Measurements from ENCODE around the gene DCUN1D1.
A peak's percentile ranks its signal among the peaks of the same experiment; 100 is the strongest.
"Not testable (repeated sequence)": the region's sequence is repeated elsewhere in the genome, so short reads cannot be mapped to it uniquely, and the experiment has no call there.

Gene DCUN1D1

DNA sequence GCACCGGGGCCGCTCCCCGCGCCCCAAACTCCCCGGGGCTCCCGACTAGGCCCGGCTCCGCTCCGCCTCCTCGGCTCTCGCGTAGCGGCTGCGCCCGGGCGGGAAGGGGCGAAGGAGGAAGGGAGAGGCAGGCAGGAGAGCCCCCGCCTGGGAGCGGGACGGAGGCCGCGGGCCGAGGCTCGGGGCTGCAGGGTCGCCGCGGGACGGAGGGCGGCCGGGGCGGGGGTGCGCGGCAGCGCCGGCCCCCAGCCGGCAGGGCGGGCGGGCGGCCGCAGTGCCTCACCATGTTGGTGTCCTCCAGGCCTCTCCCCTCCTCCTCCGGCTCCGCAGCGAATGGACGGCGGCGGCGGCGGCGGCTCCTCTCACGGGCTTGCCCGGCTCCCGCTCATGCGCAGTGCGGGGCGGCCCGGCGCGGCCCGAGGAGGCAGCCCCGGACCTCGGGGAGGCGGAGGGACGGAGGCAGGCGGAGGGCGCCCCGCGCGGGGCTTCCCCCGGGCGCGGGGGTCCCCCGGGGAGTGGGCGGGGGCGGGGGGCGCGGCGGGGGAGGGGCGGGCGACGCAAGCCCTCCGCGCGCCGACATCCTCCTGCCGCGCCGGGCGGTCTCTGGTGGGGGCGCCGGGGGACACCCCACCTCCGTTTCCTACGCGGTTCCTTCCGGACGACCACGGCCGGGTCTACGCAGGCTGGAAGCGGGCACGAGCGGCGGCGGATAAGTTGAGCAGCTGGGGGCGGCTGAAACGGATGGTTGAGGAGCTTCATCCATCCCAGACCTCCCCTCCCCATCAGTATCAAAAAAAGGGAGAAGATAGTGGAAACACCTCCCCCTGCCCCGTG lies at the start of gene DCUN1D1:
TSS of gene DCUN1D1 (minus strand) at position 335 of the 834 bp plus-strand sequence. CDS start at position 286, 49 bp downstream.
- DNase-seq (ENCODE audit: low read depth): peak; percentile 79

DNA sequence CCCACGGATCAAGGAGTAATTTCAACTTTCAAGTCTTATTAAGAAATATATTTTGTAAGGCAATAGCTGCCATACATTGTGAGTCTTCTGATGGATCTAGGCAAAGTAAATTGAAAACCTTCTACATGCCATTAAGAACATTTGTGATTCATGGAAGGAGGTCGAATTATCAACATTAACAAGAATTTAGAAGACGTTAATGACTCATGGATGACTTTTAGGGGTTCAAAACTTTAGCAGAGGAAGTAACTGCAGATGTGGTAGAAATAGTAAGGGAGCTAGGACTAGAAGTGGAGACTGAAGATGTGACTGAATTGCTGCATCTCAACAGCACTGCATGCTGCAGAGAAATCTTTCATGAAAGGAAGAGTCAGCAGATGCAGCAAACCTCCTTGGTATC lies 48.1 kb upstream of the DCUN1D1 start:
- no peak for DNase-seq (ENCODE audit: low read depth)

DNA sequence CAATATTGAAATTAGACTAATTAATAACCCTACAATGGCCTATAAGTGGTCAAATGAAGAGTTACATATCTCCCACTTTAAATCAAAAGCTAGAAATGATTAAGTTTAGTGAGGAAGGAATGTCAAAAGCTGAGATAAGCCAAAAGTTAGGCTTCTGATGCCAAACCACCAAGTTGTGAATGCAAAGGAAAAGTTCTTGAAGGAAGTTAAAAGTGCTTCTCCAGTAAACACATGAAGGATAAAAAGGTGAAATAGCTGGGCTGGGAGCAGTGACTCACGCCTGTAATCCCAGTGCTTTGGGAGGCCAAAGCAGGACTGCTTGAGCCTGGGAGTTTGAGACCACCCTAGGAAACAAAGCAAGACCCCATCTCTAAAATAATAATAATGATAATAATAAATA lies 46.9 kb upstream of the DCUN1D1 start:
- no peak for DNase-seq (ENCODE audit: low read depth)

DNA sequence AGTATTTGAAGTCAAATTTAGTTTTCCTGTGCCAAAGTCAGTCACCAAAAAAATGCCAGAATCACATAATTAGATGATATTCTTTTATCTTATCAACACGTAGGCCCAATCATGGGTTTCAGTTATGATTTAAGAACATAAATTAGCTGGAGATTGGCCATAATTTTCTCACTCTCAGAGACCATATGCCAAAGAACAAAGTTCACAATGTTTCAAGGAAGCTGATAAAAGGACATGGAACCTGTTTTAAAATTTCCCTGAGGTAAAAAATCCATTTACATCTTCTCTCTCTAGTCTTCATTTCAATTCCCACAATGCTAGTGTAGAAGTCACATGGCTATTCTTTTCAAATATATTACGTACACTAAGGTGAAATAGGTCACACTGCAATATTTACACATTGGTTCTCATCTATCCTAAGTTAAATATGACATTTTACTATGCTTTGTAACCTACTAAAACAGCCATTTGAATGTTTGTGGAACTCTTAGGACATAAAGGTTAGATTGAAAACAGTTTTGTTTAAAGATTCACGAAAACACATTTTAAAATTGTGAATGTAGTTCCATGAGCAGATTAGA lies 42.7 kb upstream of the DCUN1D1 start:
- DNase-seq (ENCODE audit: low read depth): no peak

DNA sequence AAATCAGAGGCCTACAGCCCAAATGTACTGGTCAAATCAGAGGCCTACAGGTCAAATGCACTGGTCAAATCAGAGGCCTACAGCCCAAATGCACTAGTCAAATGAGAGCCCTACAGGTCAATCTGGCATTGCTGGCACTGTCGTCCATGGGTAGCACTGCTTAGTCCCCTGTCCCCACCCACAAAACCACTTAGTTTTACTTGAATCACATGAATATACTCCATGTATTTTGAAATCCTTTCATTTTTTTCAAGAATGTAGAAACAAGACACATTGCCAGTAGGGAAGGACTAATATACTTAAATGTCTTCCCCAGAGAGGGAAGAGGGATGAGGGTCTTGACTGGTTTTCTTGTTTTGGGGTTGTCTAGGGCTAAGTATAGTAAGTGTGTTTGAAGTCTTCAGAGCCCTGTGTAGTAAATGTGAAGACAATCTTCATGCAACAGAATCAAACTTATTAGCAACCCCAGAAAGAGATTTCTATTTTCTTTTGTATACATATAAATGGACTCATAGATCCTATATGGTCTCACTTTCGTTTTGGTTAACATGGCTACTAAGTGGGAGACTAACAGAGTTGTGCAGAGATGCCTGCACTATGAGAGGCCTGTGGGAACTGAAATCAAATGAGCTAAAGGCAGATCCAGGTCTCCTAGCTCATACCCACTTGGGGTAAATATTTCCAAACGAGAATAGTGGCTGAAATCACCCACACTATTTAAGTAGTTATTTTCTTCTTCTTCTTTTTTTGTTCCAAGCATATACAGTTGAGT lies 38.3 kb upstream of the DCUN1D1 start:
- no peak for DNase-seq (ENCODE audit: low read depth)

DNA sequence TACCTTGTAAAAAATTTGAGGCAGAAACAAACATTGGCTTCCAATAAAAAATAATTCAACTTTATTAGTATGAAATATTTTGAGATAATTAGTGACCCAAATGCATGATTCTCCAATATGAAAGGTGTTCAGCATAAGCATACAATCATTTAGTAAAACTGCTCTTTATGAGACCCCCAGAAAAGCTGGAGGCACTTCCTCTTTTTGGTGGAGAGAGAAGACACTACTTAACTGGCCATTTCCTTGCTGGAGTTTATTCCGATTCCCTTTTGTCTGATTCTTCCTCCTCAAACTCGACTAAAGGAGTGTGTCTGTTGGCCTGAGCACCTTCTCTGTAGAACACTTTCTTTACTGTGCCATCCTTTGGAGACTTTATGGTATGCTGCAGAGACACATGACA lies 34.8 kb upstream of the DCUN1D1 start:
- DNase-seq (ENCODE audit: low read depth): no peak

DNA sequence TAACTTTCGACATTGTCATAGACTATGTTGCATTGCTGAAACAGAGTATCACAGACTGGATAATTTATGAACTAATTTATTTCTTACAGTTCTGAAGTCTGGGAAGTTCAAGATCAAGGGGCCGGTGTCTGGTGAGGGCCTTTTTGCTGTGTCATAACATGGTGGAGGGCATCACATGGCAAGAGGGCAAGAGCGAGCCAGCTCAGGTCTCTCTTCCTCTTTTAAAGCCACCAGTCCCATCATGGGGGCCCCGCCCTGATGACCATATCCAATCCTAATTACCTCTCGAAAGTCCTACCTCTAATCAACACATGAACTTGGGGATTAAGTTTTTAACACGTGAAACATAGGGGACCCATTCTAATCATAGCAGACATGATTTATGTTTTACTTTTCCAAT lies 33.5 kb upstream of the DCUN1D1 start:
- DNase-seq (ENCODE audit: low read depth): no peak

DNA sequence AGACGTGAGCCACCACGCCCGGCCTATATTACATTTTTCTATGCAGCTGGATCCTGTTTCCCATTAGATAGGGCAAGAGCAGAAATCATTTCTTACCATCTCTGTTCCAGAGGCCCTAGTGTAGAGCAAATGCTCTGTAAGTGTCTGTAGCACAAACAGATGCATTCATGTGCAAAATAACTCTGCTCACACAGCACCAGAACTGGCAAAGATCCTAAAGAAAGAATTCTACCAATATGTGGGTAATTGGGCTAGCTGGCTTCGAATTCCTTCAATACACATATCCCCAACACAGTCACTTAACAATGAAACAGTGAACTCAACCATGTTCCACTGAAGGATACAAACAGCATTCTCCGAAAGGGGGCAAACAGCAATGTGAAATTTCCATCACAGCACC lies 32.7 kb upstream of the DCUN1D1 start:
- DNase-seq (ENCODE audit: low read depth): no peak

DNA sequence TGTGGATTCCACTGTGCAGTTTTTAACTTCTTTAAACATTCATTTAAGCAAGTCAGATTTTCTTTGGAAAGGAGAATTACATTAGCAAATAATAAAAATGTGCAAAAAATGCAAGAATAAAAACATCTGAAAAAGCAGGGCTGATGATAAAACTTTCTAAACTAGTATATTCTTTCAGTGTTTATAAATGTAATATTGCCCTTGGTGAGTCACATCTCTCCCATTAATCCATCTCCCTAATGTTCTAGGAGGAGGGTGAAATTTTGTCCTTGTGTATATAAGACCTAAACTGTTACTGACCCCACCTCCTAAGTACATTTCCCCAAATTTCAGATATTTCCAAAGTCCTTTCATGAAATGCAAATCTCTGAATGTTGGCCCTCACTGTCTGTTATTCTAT lies 28.5 kb upstream of the DCUN1D1 start:
- DNase-seq (ENCODE audit: low read depth): no peak

DNA sequence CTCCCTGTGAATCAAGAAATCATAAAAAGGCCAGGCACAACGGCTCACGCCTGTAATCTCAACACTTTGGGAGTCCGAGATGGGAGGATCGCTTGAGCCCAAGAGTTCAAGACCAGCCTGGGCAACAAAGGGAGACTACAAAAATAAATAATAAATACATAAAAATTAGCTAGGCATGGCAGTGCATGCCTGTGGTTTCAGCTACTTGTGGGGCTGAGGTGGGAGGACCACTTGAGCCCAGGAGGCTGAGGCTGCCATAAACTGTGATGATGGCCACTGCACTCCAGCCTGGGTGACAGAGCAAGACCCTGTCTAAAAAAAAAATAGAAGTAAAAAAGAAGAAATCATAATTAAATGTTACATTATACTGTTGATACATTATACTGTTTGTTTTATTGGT lies 28.0 kb upstream of the DCUN1D1 start:
- no peak for DNase-seq (ENCODE audit: low read depth)

DNA sequence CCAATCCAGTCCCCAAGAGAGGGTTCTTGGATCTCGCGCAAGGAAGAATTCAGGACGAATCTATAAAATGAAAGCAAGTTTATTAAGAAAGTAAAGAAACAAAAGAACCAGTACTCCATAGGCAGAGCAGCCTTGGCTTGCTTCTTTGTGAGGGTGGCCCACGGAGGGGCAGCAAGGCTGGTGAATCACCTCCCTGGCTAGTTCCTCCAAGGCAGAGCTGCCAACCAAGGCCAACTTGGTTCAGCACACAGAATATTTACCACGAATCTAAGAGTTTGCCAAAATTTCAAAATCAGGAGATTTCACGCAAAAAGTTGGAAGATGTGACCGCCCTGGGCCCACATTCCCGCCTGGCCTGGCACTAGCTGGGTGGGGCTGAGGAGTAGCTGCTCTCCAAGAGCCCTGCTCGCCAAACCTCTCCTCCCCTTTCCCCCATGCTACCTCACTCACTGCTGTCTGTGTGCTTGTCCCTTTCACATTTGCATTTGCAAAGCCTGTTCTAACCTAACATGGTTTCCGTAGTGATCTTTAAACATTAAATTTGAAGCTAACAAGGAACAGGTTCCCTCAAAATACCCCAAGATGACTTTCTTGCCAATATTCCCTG lies 26.2 kb upstream of the DCUN1D1 start:
- DNase-seq (ENCODE audit: low read depth): no peak

DNA sequence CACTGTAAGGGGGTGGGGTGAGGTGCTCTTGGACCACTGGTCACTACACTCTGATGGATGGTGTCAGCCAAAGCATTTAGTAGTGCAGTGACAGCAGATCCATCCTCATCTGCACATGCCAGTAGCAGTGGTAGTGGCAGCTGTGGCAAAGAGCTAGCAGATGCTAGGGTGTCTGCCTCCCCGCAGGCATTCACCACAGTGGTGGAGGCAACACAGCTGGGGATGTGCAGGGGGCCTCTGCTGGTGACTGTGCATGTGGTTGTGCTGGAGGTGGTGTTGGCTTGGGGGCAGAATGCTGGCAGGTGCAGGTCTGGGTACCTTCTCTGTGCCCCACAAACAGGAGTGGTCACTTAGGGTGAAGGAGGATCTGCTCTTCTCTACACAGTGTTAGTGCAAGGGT lies 19.4 kb upstream of the DCUN1D1 start:
- DNase-seq (ENCODE audit: low read depth): no peak

DNA sequence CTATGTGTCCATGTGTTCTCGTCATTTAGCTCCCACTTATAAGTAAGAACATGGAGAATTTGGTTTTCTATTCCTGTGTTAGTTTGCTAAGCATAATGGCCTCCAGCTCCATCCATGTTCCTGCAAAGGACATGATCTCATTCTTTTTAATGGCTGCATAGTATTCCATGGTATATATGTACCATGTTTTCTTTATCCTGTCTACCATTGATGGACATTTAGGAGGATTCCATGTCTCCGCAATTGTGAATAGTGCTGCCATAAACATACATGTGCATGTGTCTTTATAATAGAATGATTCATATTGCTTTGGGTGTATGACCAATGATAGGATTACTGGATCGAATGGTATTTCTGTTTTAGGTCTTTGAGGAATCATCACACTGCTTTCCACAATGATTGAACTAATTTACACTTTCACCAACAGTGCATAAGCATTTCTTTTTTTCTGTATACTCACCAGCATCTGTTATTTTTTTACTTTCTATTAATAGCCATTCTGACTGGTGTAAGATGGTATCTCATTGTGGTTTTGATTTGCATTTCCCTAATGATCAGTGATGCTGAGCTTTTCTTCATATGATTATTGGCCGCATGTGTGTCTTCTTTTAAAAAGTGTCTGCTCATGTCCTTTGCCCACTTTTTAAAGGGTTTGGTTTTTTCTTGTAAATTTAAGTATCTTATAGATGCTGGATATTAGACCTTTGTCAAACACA lies 13.3 kb upstream of the DCUN1D1 start:
- not testable (repeated sequence) for DNase-seq (ENCODE audit: low read depth)

DNA sequence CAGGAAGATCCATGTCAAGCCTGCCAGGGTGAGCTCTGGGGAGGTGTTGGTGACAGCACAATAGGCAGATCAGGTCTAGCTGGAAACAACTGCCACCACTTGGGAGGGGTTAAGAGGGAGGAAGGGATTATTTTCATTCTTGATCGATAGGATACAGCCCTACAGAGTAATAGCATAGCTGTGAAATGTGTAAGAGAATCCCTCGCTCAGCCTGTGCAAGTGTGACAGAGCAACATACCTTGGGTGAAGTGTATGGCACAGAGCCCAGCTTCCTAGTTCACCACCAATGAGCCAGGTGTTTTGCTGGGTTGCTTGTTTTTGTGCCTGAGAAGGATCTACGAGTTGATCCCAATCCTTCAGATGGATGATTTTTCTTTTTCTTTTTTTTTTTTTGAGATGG lies 9.2 kb upstream of the DCUN1D1 start:
- no peak for DNase-seq (ENCODE audit: low read depth)

DNA sequence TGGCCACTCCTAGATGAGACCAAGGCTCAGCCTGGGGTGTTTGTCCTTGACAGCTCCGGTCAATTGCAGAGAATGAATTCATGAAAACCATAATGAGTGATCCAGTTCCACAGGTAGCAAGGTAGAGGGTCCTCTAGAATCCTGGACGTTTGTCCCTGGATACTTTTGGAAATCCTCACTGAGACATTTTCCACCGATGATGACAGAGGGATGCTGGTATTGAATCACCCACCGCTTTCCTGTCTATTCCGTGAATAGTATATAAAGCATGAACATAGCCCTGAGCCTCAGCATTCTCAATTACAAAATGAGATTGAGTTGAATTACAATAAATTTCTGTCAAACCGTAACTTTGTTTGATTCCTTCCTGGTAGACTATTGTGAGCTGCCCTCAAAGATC lies 5.7 kb upstream of the DCUN1D1 start:
- no peak for DNase-seq (ENCODE audit: low read depth)

DNA sequence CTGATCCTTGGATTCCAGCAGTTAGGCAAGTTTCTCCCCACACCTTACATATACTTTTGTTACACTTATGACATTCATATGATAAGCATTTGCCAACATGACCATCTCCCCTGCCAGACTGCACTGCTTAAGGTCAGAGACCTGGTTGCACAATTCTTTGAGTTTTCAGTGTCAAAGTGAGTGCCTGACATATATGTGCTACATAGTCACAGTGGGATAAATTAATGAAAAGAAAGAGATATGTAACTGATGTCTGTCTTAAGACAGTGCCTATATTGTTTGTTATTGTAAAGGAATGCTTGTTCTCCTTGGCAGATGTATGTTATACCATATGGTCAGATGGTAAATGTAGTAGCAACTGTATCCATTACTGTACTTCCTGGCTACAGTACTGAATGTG lies 3.5 kb upstream of the DCUN1D1 start:
- DNase-seq (ENCODE audit: low read depth): no peak

DNA sequence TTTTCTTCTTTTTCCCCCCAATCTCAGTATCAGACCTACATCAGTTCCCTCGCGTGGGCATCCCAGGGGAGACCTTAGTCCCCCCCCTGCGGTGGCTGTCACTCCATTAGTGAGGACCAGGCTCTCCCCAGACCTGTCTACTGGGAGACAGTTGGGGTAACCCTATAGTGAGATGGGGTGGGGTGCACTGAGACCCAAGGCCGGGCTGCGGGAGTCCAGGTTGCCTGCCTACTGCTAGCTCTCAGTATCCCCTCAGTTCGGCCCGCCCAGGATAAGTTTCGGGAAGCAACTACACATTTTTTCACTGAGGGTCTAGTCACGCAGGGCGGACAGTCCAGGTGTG lies 671 bp upstream of the DCUN1D1 start:
- no peak for DNase-seq (ENCODE audit: low read depth)

DNA sequence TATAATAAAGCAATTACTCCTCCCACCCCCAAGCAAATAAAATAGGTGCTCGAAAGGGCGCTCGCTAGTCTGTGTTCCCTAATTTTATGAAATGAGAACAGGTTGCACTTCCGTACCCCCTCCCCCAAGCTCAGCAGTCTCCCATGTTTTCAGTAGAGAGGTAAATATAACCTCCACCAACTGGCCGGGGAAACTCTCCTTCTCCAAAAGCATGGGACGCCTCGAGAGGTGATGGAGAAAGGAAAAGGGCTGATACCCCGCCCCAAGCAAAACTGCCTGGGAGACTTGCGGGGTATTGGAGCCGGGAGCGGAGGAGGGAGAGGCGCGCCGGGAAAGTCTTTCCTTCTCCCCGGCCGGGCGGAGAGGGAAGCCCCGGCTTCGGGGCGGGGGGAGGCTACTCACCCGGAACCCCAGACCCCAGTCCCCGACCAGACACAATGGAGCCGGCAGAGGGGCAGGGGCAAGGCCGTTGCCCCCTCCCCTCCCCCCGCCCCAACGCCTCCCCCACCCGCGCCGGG lies 605 bp downstream of the DCUN1D1 start:
- no peak for DNase-seq (ENCODE audit: low read depth)

DNA sequence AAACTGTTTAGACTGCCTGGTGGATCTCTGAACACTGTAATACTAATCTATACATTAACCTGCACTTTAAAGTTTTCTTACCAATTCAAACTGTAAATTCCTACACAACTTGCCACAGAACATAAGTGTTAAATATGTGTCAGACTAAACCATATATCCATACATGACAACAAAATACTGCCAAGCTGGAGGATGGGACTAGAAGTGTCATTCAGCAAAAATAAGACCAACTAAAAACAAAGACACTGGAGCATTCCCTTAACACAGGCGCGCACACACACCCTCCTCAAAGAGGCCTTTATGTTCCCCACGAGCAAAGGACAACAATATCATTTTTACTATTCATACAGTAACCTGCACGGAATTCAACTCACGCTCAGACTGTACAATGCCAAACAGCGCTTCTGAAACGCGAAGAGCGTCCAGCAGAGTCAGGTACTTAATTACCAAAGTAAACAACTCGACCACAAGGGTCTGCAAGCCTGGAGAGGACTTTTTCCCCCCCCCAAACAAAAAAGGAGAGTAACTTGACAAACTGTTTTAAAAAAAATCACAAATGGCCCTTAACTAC lies 1.1 kb downstream of the DCUN1D1 start:
- DNase-seq (ENCODE audit: low read depth): no peak

DNA sequence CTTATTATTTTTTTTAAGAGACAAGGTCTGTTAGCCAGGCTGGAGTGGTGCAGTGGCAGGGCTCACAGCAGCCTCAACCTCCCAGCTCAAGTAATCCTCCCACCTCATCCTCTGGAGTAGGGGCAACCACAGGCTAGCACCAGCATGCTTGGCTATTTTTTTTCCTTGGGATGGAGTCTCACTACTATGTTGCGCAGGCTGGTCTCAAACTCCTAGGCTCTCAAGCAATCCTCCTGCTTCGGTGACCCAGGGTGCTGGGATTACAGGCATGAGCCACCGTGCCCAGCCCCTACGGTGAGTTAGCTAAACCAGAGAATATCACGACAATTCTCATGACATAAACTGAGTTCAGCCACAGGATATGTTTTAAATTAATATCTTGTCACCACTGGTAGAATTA lies 2.0 kb downstream of the DCUN1D1 start:
- DNase-seq (ENCODE audit: low read depth): no peak

DNA sequence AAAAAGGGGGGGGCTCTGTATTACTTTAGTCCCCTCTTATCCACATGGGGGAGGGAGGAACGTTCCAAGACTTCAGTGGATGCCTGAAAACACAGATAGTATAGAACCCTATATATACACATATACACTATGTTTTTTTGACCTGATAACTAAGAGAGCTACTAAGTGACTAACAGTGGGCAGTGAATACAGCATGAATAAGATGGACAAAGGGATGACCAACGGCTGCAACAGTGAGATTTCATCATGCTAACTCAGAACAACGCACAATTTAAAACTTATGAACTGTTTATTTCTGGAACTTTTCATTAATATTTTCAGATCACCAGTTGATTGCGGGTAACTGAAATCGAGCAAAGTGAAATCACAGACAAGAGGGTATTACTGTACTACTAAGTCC lies 7.3 kb downstream of the DCUN1D1 start:
- no peak for DNase-seq (ENCODE audit: low read depth)

DNA sequence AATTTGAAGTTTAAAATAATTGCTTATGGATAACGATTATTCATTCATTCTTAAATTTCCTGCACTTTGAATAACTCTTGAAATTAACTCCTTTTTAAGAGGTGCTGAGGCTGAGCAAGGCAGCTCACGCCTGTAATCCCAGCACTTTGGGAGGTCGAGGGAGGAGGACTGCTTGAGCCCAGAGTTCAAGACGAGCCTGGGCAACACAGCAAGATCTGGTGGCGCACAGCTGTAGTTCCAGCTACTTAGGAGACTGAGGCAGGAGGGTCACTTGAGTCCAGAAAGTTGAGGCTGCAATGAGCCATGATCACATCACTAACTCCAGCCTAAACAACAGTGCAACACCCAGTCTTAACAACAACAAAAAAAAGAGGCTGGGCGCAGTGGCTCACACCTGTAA lies 8.0 kb downstream of the DCUN1D1 start:
- no peak for DNase-seq (ENCODE audit: low read depth)

All from stimulated activated CD8-positive, alpha-beta memory T cell treated with anti-CD3 and anti-CD28 coated beads, Interleukin-15, amount 100 ng/mL, for 24 hours (primary cell).